ENCODE results near the gene CTH.
"Not testable (repeated sequence)": the region's sequence is repeated elsewhere in the genome, so short reads cannot be mapped to it uniquely, and the experiment has no call there.

CTH gene

GRCh38 chr1:70411360-70411844, 334 bp downstream of the CTH start:
- DNase-seq = no peak

DNA sequence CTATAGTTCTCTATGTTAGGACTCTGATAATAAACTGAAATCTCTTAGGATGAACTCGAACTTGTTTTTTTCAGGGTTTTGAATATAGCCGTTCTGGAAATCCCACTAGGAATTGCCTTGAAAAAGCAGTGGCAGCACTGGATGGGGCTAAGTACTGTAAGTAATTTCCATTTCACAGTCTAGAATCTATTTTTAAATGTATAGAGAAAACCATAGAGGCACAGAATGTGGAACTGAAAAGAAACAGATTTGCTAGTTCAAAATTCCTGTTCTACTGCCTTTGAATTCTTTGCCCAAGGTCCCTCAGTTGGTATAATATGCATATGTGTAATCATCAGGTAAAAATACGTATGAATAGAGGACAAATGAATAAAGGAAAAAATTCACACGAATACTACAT, 4.8 kb downstream of the CTH start:
- no peak for DNase-seq

- DNase-seq = not testable (repeated sequence)
Observed at GRCh38 chr1:70418973-70419734, 8.1 kb downstream of the CTH start.

DNA sequence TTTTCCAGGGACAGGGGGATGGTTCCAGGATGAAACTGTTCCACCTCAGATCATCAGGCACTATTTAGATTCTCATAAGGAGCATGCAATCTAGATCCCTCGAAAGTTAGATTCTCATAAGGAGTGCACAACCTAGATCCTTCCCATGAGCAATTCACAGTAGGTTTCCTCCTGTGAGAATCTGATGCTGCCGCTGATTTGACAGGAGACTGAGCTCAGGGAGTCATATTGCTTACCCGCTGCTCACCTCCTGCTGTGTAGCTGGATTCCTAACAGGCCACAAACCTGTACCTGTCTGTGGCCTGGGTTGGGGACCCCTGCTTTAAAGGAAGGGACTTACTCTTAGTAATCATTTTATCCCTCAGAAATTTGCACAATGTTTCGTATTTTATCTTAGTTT, 9.3 kb downstream of the CTH start:
- DNase-seq = no peak

DNA sequence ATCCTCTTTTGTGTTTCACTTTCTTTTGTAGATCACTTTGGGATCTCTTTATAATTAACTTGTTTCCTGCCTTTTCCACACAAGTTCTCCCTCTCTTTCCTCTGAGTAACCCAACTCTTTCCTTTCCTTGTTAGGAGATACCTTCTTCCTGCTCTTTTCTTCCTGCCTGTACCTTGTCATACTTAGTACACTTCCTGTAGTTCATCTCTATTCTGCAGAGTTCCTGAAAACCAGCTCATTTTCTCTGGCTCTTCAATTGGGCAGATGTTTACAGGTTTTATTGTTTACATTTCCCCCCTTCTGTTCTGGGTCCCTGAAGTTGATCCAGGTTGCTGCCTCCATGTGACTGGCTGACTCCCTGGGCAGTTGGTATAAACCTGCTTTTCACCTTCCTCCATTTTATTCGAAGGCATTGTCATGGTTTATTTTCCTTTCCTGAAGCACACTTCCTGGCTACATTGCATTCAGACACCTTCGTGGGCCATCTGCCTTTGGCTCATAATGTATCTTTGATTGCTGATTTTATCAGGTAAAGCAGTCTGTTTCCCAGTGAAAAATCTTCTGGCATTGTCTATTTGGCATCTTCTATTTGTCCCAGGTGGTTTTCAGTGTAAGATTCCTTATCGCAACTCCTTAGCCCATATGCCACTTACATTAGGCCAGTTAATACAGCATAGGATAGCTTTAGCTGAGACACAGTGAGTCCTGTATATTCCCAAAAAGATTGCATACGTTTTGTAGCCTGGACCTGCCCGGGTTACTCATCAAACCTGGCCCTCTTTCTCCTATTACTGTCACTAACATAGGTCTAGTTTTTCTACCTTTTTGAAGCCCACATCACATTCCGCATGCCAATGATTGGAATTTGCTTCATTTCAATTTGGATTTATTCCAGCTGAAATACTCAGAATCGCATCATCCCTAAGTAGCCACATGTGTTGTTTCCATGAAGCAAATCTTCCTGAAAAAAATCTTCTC, 15.4 kb downstream of the CTH start:
- no peak for DNase-seq

GRCh38 chr1:70427976-70428375, 16.9 kb downstream of the CTH start:
- DNase-seq = no peak

GRCh38 chr1:70429219-70429618, 18.2 kb downstream of the CTH start:
- DNase-seq = no peak

GRCh38 chr1:70429757-70430156, 18.7 kb downstream of the CTH start:
- no peak for DNase-seq

GRCh38 chr1:70431317-70431716, 20.2 kb downstream of the CTH start:
- DNase-seq = no peak

- DNase-seq = no peak
Observed at GRCh38 chr1:70431874-70432273, 20.8 kb downstream of the CTH start.

- no peak for DNase-seq
Observed at GRCh38 chr1:70434253-70434859, 23.3 kb downstream of the CTH start.

DNA sequence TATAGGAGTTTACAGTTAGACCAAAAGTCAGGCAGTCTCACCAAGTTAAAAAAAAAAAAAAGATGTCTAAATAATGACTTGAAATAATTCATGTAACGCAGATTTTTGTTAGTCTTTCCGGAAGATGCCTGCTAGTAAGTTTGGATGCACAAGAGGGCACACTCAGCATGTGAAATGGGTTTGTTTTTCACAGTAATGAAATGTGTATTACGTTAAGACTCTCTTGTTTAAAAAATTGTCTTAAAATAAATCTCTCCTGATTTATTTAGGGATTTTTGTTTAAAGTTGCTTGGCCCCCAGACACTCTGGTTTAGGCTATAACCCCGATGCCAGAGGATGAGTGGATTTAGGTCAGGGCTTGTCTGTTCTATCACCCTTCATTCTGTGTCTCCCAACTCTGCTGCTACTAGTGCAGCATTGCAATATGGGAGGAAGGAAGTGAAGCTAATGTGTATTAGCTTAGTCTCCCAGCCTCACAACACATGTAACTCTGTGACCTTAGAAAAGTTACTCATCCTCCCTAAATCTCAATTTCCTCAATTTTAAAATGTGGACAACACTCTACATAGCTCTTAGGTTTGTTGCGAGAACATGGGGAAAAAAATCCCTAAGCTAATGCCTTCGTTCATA, 25.7 kb downstream of the CTH start:
- DNase-seq = no peak

- DNase-seq = no peak
Observed at GRCh38 chr1:70438529-70438928, 27.5 kb downstream of the CTH start.

- DNase-seq = no peak
Observed at GRCh38 chr1:70440642-70441391, 29.7 kb downstream of the CTH start.

- DNase-seq = no peak
Observed at GRCh38 chr1:70441392-70442035, 30.4 kb downstream of the CTH start.

GRCh38 chr1:70442490-70442889, 31.4 kb downstream of the CTH start:
- no peak for DNase-seq

GRCh38 chr1:70443739-70444138, 32.7 kb downstream of the CTH start:
- DNase-seq = no peak

DNA sequence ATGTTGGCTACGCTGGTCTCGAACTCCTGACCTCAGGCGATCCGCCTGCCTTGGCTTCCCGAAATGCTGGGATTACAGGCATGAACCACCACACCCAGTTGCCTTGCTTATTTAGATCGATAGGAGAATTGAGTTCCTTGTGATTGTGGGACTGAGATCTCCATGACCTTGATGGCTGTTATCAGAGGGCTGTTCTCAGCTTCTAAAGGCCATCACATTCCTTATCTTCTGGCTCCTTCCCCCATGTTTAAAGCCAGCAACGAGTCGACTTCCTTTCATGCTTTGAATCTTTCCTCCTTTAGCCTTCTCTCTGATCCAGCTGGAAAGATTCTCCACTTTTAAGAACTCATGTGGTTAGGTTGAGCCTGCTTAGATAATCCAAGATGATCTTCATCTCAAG, 38.0 kb downstream of the CTH start:
- no peak for DNase-seq

DNA sequence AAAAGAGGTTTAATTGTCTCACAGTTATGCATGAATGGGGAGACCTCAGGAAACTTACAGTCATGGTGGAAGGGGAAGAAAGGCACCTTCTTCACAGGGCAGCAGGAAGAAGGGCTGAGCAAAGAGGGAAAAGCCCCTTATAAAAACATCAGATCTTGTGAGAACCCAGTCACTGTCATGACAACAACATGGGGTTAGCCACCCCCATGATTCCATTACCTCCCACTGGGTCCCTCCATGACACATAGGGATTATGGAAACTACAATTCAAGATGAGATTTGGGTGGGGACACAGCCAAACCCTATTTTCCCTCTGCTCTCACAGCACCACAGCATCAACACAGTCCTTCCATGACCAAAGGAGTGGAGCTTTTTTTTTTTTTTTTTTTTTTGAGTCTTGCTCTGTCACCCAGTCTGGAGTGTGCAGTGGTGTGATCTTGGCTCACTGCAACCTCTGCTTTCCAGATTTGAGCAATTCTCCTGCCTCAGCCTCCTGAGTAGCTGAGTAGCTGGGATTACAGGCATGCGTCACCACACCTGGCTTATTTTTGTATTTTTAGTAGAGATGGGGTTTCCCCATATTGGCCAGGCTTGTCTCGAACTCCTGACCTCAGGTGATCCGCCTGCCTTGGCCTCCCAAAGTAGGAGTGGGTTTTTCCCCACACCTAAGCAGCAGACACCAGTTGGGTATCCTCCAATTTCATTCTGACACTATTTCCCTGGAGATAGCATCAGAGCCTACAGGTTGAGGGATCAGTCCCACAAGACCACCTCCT, 41.3 kb downstream of the CTH start:
- not testable (repeated sequence) for DNase-seq

- no peak for DNase-seq
Observed at GRCh38 chr1:70455291-70455690, 44.2 kb downstream of the CTH start.

GRCh38 chr1:70458131-70458530, 47.1 kb downstream of the CTH start:
- DNase-seq = no peak
